NT2/D1 (cell line): ENCODE results near the gene EPHA6.

Source experiments
- SUZ12 ChIP-seq: IDR thresholded peaks from 2 replicates; pipeline ENCODE4 v1.6.1; 2011; ENCODE audit not compliant: insufficient read length, insufficient read depth; ENCODE audit errors: extremely low read depth
- YY1 ChIP-seq: IDR thresholded peaks from 2 replicates; pipeline ENCODE4 v1.6.1; 2011; ENCODE audit not compliant: insufficient read length, insufficient read depth
- ZNF274 ChIP-seq: IDR thresholded peaks from 2 replicates; pipeline ENCODE4 v1.6.1; 2011; ENCODE audit warnings: mild to moderate bottlenecking, low read depth, low read length

DNA sequence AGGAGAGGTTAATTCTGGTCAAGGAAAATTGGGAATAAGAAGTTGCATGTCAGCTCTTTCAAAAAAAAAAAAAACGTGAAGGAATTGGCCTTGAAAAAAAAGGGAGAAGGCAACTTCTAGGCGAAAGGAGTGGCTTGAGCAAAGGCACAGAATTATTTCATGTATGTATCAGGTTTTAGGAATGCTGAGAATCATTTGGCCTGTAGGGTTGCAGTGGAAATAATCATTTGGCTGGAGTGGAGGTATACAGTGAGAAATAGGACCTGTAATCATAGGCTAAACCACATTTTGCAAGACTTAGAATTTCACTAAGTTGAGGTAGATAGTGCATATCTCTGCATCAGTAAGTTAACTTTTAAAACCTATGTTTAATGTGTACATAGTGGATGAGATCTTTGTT is 54.9 kb downstream of the EPHA6 start:
- TF ChIP-seq YY1 (no peak), SUZ12 (no peak), ZNF274 (no peak)
